IMR-90 (cell line): ENCODE results near the gene MAPKAPK2. TPM values are rescaled to one million over a fixed set of nuclear protein-coding genes. Genes with fewer than 3 reads are reported as not detected.

Experiments used
- ATAC-seq: fragments of 200-7000 bp; cut with Tn5 transposase; 2 replicates; pipeline ENCODE4 v1.9.1; 2020; ENCODE audit warnings: low read depth, mild to moderate bottlenecking, moderate library complexity
- BruUV-seq: library from RNA; stranded (reverse); fragments of 400-500 nt; replicated peaks from 2 replicates; lab custom pipeline; 2021; lab: Mats Ljungman, UMichigan
- CTCF ChIA-PET: fragments of 300-600 bp; formaldehyde crosslinking; extraction: SDS; loops from one replicate; lab custom pipeline; 2021; ENCODE audit warnings: antibody characterized with exemption; lab: Yijun Ruan, JAX
- POLR2A ChIA-PET: fragments of 300-600 bp; sonication (Branson Sonifier 250); formaldehyde crosslinking; loops from one replicate; lab custom pipeline; 2022; ENCODE audit warnings: antibody characterized with exemption; ENCODE audit not compliant: unreplicated experiment; lab: Charles Lee
- DNase-seq: peaks from one replicate; pipeline ENCODE4 v3.0.0; 2013
- H2AFZ ChIP-seq: replicated peaks from 2 replicates; pipeline ENCODE3; 2013; ENCODE audit warnings: low read length, mild to moderate bottlenecking; ENCODE audit not compliant: poor library complexity
- H2AK5ac ChIP-seq: 2 replicates; pipeline ENCODE4 v1.6.1; 2013; ENCODE audit warnings: low read depth, low read length, inconsistent platforms
- H2AK9ac ChIP-seq: replicated peaks from 2 replicates; pipeline ENCODE3; 2013; ENCODE audit warnings: mild to moderate bottlenecking, low read depth, low read length, moderate library complexity; ENCODE audit not compliant: poor library complexity
- H2BK120ac ChIP-seq: 2 replicates; pipeline ENCODE4 v1.6.1; 2013; ENCODE audit warnings: low read depth, low read length, inconsistent platforms
- H2BK15ac ChIP-seq: 3 replicates; pipeline ENCODE4 v1.6.1; 2013; ENCODE audit warnings: low read depth, low read length, inconsistent platforms
- H2BK20ac ChIP-seq: 2 replicates; pipeline ENCODE4 v1.6.1; 2013; ENCODE audit warnings: low read depth, mild to moderate bottlenecking, inconsistent platforms, low read length, moderate library complexity
- H2BK5ac ChIP-seq: 2 replicates; pipeline ENCODE4 v1.6.1; 2013; ENCODE audit warnings: mild to moderate bottlenecking, low read depth, low read length, inconsistent platforms; ENCODE audit not compliant: poor library complexity, severe bottlenecking
- H3K14ac ChIP-seq: replicated peaks from 2 replicates; pipeline ENCODE4 v1.6.1; 2013; ENCODE audit warnings: low read depth, low read length, inconsistent platforms
- H3K18ac ChIP-seq: 2 replicates; pipeline ENCODE4 v1.6.1; 2013; ENCODE audit warnings: low read depth, low read length, control low read depth
- H3K23ac ChIP-seq: 2 replicates; pipeline ENCODE4 v1.6.1; 2013; ENCODE audit warnings: low read depth, low read length, inconsistent platforms
- H3K27ac ChIP-seq: 2 replicates; pipeline ENCODE4 v1.5.1; 2013; ENCODE audit warnings: mild to moderate bottlenecking, control low read depth, low read length; ENCODE audit not compliant: insufficient read depth
- H3K27me3 ChIP-seq: 2 replicates; pipeline ENCODE4 v1.6.1; 2013; ENCODE audit warnings: low read length; ENCODE audit not compliant: control insufficient read depth, insufficient read depth
- H3K36me3 ChIP-seq: 2 replicates; pipeline ENCODE4 v1.6.1; 2013; ENCODE audit warnings: low read length, mixed read lengths; ENCODE audit not compliant: control insufficient read depth, insufficient read depth
- H3K4ac ChIP-seq: 2 replicates; pipeline ENCODE4 v1.6.1; 2013; ENCODE audit warnings: low read depth, low read length, inconsistent platforms
- H3K4me1 ChIP-seq: 2 replicates; pipeline ENCODE4 v1.6.1; 2013; ENCODE audit warnings: low read length, mixed read lengths; ENCODE audit not compliant: control insufficient read depth, insufficient read depth
- H3K4me2 ChIP-seq: 2 replicates; pipeline ENCODE4 v1.6.1; 2013; ENCODE audit warnings: low read depth, mild to moderate bottlenecking, control low read depth, low read length, moderate library complexity
- H3K4me3 ChIP-seq: 2 replicates; pipeline ENCODE4 v1.5.1; 2013; ENCODE audit warnings: low read depth, mild to moderate bottlenecking, control low read depth, low read length, moderate library complexity; ENCODE audit not compliant: insufficient read depth
- H3K56ac ChIP-seq: 2 replicates; pipeline ENCODE4 v1.6.1; 2013; ENCODE audit warnings: low read length, inconsistent platforms; ENCODE audit not compliant: insufficient read depth; ENCODE audit errors: extremely low read depth
- H3K79me1 ChIP-seq, 2 experiments: 2 replicates each; pipeline ENCODE4 v1.6.1; 2013; ENCODE audit warnings: low read length in 2 of 2, inconsistent platforms in 1 of 2, low read depth in 1 of 2
- H3K9ac ChIP-seq: 2 replicates; pipeline ENCODE4 v1.6.1; 2013; ENCODE audit warnings: low read depth, low read length, control low read depth
- H3K9me1 ChIP-seq: 2 replicates; pipeline ENCODE4 v1.6.1; 2013; ENCODE audit warnings: low read length, inconsistent platforms; ENCODE audit not compliant: insufficient read depth
- H3K9me3 ChIP-seq: 2 replicates; pipeline ENCODE4 v1.6.1; 2013; ENCODE audit warnings: low read length; ENCODE audit not compliant: control insufficient read depth, insufficient read depth
- H4K20me1 ChIP-seq: 2 replicates; pipeline ENCODE4 v1.6.1; 2013; ENCODE audit warnings: low read length, inconsistent platforms; ENCODE audit not compliant: insufficient read depth
- H4K5ac ChIP-seq: 2 replicates; pipeline ENCODE4 v1.6.1; 2013; ENCODE audit warnings: mild to moderate bottlenecking, low read depth, low read length, control low read depth
- H4K8ac ChIP-seq, 2 experiments: 2 replicates each; pipeline ENCODE4 v1.6.1; 2013; ENCODE audit warnings: low read depth in 2 of 2, low read length in 2 of 2, control low read depth in 1 of 2, inconsistent platforms in 1 of 2
- H4K91ac ChIP-seq: 2 replicates; pipeline ENCODE4 v1.6.1; 2013; ENCODE audit warnings: low read depth, low read length, inconsistent platforms; ENCODE audit not compliant: insufficient read depth
- BHLHE40 ChIP-seq: fragments of 150-350 bp; IDR thresholded peaks from 2 replicates; pipeline ENCODE4 v1.6.1; 2016; ENCODE audit warnings: mild to moderate bottlenecking, low read depth, low read length
- CHD1 ChIP-seq: IDR thresholded peaks from 2 replicates; pipeline ENCODE4 v1.6.1; 2012; ENCODE audit warnings: low read depth, low read length, improper control_type of control experiment
- FOS ChIP-seq: fragments of 150-350 bp; IDR thresholded peaks from 2 replicates; pipeline ENCODE4 v1.6.1; 2016; ENCODE audit warnings: low read depth, low read length
- MAFK ChIP-seq: IDR thresholded peaks from 2 replicates; pipeline ENCODE4 v1.6.1; 2012; ENCODE audit warnings: low read depth, low read length, improper control_type of control experiment
- POLR2A ChIP-seq: IDR thresholded peaks from 2 replicates; pipeline ENCODE4 v1.6.1; 2012; ENCODE audit warnings: mild to moderate bottlenecking, low read depth, low read length
- RFX5 ChIP-seq: IDR thresholded peaks from 2 replicates; pipeline ENCODE4 v1.8.0; 2012; ENCODE audit warnings: low read depth, mild to moderate bottlenecking, low read length, moderate library complexity
- WGBS, 2 experiments: methylation state at CpG; one replicate each; pipeline versions ENCODE4 v1.1.5 to v1.1.7; 2013; ENCODE audit warnings: missing lambda C conversion rate in 2 of 2; ENCODE audit not compliant: insufficient read length in 1 of 2; ENCODE audit errors: extremely low coverage in 2 of 2; 5-methylcytosine and 5-hydroxymethylcytosine counted together
- dilution Hi-C: fragments of 300-500 bp; cut with HindIII; formaldehyde crosslinking; loops from one replicate; pipeline ENCODE4 v1.14.3; 2018; ENCODE audit warnings: low sequenced_read_pairs; ENCODE audit not compliant: unreplicated experiment
- in situ Hi-C: fragments of 300-500 bp; cut with MboI; formaldehyde crosslinking; loops from 3 replicates; pipeline ENCODE4 v1.14.3; 2019; ENCODE audit warnings: low sequenced_read_pairs, inconsistent platforms, mixed read lengths
- intact Hi-C: fragments of 100-400 bp; cut with micrococcal nuclease; formaldehyde crosslinking; loops from 2 replicates; pipeline ENCODE4 v1.10.0; 2022
- polyA plus RNA-seq, 3 experiments: library from polyadenylated mRNA; depleted of rRNA; stranded (reverse); fragments of >200 nt; gene quantifications; 2 replicates each; pipeline ENCODE4 v1.2.3, GENCODE V29; 2012; ENCODE audit warnings: low replicate concordance in 1 of 3
- total RNA-seq: library from RNA; depleted of rRNA; stranded (reverse); fragments of >200 nt; gene quantifications from 2 replicates; pipeline ENCODE4 v1.2.3, GENCODE V29; 2012
- TF ChIP-seq, protein P1 (sequence below): fragments of 150-350 bp; IDR thresholded peaks from 2 replicates; pipeline ENCODE4 v1.6.1; 2016; ENCODE audit warnings: low read depth, mild to moderate bottlenecking, low read length, moderate library complexity, borderline replicate concordance
- TF ChIP-seq, protein P2 (sequence below): conservative IDR thresholded peaks from 2 replicates; pipeline ENCODE4 v1.5.1; 2012; ENCODE audit warnings: mild to moderate bottlenecking, low read depth, low read length, improper control_type of control experiment

The MAPKAPK2 gene
- total and polyA plus RNA-seq, 2 of the 4 experiments (the other 2 are of a cell fraction): 56.5 to 66.4 TPM

DNA sequence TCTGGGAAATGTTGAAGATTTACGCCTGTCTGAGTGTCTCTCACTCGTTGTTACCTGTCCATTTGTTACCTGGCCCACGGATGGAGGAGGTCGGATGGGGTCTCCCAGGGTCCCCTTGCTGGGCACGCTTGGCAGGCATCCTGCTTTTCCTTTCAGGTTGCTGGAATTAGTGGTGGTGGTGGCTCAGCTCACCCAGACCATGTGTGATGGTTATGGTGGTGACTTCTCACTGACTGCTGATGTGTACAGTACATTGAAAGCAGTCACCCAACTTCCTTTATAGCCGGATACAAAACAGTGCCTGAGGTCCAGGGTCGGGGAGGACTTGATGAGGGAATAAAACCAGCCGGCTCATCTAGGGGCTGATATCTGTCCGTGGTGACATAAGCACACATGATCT lies 19.5 kb downstream of the MAPKAPK2 start:
- Histone ChIP-seq H3K9me1 (peaks cover 69% of the 10 kb centered on the region), H3K4ac (no peak overlapping the region), H3K27me3 (no peaks in the 10 kb centered on the region), H3K36me3 (peaks cover 2% of the 10 kb centered on the region; the same call in 1 of the 2 replicates), H4K5ac (no peak overlapping the region), H3K9ac (no peak overlapping the region), H2BK120ac (no peak overlapping the region), H2BK20ac (no peak overlapping the region), H2BK5ac (no peak overlapping the region), H3K4me2 (no peak overlapping the region), H3K23ac (no peak overlapping the region), H3K56ac (no peak overlapping the region), H3K18ac (no peak overlapping the region), H3K9me3 (no peaks in the 10 kb centered on the region), H2AK5ac (no peak overlapping the region), H4K8ac (no peak overlapping the region), H4K20me1 (peaks cover 100% of the 10 kb centered on the region), H2BK15ac (no peak overlapping the region), H2AK9ac (no peak overlapping the region), H3K4me3 (no peak overlapping the region), H3K14ac (no peak overlapping the region), H3K4me1 (peaks cover 38% of the 10 kb centered on the region), H3K79me1 (peaks cover 19 to 98% of the 10 kb centered on the region in 2 experiments; a peak in 3 of 4 replicates), H3K27ac (no peak overlapping the region), H4K91ac (no peak overlapping the region), H2AFZ (no peak overlapping the region)
- WGBS, 2 experiments: 81% methylated on average over 3 of the region's 9 CpGs; no CpG with 5 or more reads in 1 of the 2 experiments
- in situ Hi-C loops: no loop called here
- intact Hi-C loops: loop anchor here (2.0 kb wide), 1 partner anchor 17 kb away; no protein-coding TSS in a partner anchor
- CTCF ChIA-PET: interaction anchor here (1.9 kb wide), 1 partner anchor 40 kb away, joined by 6 read pairs; no protein-coding TSS in a partner anchor
- no peak for DNase-seq
- no peak for ATAC-seq
- POLR2A ChIA-PET: interaction anchor here (0.5 kb wide), 1 partner anchor 41 kb away, joined by 9 read pairs; no protein-coding TSS in a partner anchor
- TF ChIP-seq CHD1: no peak
- TF ChIP-seq MAFK: no peak
- no peak for TF ChIP-seq POLR2A
- no peak for TF ChIP-seq BHLHE40
- TF ChIP-seq, protein P1, sequence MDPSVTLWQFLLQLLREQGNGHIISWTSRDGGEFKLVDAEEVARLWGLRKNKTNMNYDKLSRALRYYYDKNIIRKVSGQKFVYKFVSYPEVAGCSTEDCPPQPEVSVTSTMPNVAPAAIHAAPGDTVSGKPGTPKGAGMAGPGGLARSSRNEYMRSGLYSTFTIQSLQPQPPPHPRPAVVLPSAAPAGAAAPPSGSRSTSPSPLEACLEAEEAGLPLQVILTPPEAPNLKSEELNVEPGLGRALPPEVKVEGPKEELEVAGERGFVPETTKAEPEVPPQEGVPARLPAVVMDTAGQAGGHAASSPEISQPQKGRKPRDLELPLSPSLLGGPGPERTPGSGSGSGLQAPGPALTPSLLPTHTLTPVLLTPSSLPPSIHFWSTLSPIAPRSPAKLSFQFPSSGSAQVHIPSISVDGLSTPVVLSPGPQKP: no peak
- TF ChIP-seq, protein P2, sequence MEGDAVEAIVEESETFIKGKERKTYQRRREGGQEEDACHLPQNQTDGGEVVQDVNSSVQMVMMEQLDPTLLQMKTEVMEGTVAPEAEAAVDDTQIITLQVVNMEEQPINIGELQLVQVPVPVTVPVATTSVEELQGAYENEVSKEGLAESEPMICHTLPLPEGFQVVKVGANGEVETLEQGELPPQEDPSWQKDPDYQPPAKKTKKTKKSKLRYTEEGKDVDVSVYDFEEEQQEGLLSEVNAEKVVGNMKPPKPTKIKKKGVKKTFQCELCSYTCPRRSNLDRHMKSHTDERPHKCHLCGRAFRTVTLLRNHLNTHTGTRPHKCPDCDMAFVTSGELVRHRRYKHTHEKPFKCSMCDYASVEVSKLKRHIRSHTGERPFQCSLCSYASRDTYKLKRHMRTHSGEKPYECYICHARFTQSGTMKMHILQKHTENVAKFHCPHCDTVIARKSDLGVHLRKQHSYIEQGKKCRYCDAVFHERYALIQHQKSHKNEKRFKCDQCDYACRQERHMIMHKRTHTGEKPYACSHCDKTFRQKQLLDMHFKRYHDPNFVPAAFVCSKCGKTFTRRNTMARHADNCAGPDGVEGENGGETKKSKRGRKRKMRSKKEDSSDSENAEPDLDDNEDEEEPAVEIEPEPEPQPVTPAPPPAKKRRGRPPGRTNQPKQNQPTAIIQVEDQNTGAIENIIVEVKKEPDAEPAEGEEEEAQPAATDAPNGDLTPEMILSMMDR: no peak
- TF ChIP-seq RFX5: no peak
- no peak for TF ChIP-seq FOS
- dilution Hi-C loops: no loop called here
- no TSS peak for BruUV-seq
